Activated T-helper 1 cell treated with anti-CD3 and anti-CD28 coated beads, Interleukin-12 subunit alpha, Interleukin-12 subunit beta, Interleukin-2, Interleukin-4 antibody, amounts not matched to agents 30 ng/mL and 10 ng/mL and 1 ng/mL, durations not matched to agents 14 hours and 24 hours and 36 hours (primary cell): ENCODE data around the gene LRRC10. TPM values are rescaled to one million over a fixed set of nuclear protein-coding genes. Genes with fewer than 3 reads are reported as not detected.

Experiments
- DNase-seq: peaks from one replicate; pipeline ENCODE4 v3.0.0; 2021; ENCODE audit warnings: low spot score
- H3K27ac Mint-ChIP-seq: one replicate; pipeline ENCODE4 v1.8.0; 2021; ENCODE audit warnings: mild to moderate bottlenecking, mixed read lengths
- H3K27me3 Mint-ChIP-seq: one replicate; pipeline ENCODE4 v1.8.0; 2022; ENCODE audit warnings: mild to moderate bottlenecking, moderate library complexity, mixed read lengths; ENCODE audit not compliant: insufficient read depth
- H3K36me3 Mint-ChIP-seq: one replicate; pipeline ENCODE4 v1.8.0; 2021; ENCODE audit warnings: low read depth, mixed read lengths
- H3K4me1 Mint-ChIP-seq: one replicate; pipeline ENCODE4 v1.8.0; 2021; ENCODE audit warnings: low read depth, mixed read lengths
- H3K4me3 Mint-ChIP-seq: one replicate; pipeline ENCODE4 v1.8.0; 2021; ENCODE audit warnings: mild to moderate bottlenecking, moderate library complexity, mixed read lengths
- H3K9me3 Mint-ChIP-seq: one replicate; pipeline ENCODE4 v1.8.0; 2021; ENCODE audit warnings: mixed read lengths
- intact Hi-C: fragments of 100-400 bp; cut with micrococcal nuclease; formaldehyde crosslinking; loops from one replicate; pipeline ENCODE4 v1.15.1; 2024
- total RNA-seq: library from RNA; stranded (reverse); gene quantifications from 2 replicates; pipeline ENCODE4 v1.2.3, GENCODE V29; 2022

LRRC10 gene
- not detected in 2 replicates for total RNA-seq

GRCh38 chr12:69610729-69611128 is at the start of gene LRRC10:
TSS of gene LRRC10 (minus strand) at chr12:69610907. CDS start at chr12:69610838, 69 bp downstream.
- no peaks in the 10 kb centered on the region for H3K9me3 Mint-ChIP-seq
- H3K4me3 Mint-ChIP-seq: no peak within 1 kb of the TSS
- no peak within 1 kb of the TSS for H3K27ac Mint-ChIP-seq
- peaks cover 14% of the 10 kb centered on the region for H3K27me3 Mint-ChIP-seq
- intact Hi-C loops: no loop called here
- H3K4me1 Mint-ChIP-seq: no peaks in the 10 kb centered on the region
- no peaks in the 10 kb centered on the region for H3K36me3 Mint-ChIP-seq
- no peak for DNase-seq

DNA sequence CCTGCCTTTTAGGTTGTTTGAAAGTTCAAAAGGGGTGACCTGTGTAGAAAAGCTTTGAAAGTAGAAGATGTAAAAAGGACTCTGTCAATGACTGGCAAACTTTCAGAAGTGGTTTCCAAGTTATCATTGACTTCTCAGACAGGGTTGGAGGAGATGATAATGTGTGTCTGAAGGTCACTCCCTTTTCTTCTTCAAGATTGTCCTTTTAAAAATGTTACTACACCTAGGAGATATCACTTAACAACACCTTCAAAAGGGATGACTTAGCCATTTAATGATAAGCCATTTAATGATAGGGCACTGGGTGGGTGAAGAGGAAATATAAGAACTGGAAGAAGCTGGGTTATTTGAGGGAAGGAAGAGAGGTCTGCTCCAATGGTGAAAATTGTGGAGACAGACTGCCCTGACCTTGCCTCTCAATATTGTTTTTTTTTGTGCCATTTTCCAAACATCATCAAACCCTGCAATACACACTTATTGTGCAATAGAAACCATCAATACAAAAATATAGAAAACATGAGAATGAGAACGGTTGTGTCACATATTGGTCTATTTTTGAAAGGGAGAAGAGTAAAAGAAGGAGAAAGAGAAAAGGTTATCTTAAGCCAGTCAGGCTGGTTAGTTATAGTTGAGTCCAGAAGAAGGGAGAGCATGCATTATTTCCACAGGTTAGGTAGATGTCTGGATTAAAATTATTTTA is 49.6 kb upstream of the LRRC10 start:
- Mint-ChIP-seq H3K27me3 (peaks cover 5% of the 10 kb centered on the region), H3K4me3 (no peak overlapping the region), H3K27ac (no peak overlapping the region), H3K9me3 (no peaks in the 10 kb centered on the region), H3K36me3 (no peaks in the 10 kb centered on the region), H3K4me1 (no peaks in the 10 kb centered on the region)
- intact Hi-C loops: no loop called here
- DNase-seq: no peak

DNA sequence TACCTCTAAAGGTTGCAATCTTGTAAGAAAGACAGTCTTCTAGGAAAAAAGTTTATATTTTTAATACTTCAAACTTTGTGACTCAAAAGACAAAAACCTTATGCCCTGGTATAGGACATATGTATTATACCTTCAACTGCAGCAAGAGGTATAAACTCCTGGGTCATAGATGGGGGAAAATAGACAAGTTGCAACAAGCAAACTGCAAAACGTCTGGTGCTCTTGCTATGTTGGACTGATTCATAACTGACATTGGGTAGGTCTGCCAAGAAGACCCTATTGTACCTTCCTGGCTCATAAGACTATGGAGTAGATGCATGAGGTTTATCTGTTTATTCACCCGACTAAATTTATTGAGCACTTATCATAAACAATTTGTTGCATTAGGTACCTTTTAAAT is 47.5 kb upstream of the LRRC10 start:
- H3K4me1 Mint-ChIP-seq: no peaks in the 10 kb centered on the region
- intact Hi-C loops: no loop called here
- H3K9me3 Mint-ChIP-seq: no peaks in the 10 kb centered on the region
- no peak overlapping the region for H3K27ac Mint-ChIP-seq
- peaks cover 3% of the 10 kb centered on the region for H3K27me3 Mint-ChIP-seq
- H3K36me3 Mint-ChIP-seq: no peaks in the 10 kb centered on the region
- DNase-seq: no peak
- no peak overlapping the region for H3K4me3 Mint-ChIP-seq

DNA sequence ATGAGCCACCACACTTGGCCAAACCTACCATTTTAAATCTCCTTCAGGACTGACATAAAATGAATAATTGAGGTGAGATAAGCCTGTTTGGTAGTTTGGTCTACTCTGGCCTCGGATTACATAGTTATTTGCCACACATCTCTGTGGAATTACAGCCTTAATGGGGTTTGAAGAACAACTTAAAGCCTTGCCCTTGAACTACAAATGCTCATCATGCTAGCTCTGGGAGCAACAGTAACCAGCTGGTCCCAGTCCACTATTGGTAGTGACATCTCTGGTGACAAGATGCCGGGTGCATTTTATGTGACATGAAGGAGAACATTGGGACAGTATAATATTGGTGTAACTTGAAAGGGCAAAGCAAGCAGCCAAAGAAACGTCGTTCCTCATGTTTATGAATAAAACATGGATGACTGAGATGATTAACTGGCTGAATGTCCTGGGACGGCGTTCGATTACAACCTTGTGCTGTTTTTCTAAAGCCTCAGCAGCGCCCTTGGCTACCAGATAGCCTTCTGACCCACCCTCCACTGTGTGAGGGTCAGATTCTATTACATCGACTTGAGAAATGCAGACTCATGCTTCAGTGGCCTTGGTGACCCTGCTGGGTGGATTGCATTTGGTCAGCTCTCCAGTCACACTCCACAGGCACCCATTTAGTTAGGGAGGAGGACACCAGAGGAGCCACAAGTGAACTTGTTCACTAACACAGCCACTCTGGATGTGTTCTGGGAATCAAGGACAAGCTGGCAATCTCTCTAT is 46.9 kb upstream of the LRRC10 start:
- Mint-ChIP-seq H3K27me3 (peaks cover 2% of the 10 kb centered on the region), H3K27ac (no peak overlapping the region), H3K36me3 (no peaks in the 10 kb centered on the region), H3K9me3 (no peaks in the 10 kb centered on the region), H3K4me1 (no peaks in the 10 kb centered on the region), H3K4me3 (no peak overlapping the region)
- intact Hi-C loops: no loop called here
- DNase-seq: no peak

DNA sequence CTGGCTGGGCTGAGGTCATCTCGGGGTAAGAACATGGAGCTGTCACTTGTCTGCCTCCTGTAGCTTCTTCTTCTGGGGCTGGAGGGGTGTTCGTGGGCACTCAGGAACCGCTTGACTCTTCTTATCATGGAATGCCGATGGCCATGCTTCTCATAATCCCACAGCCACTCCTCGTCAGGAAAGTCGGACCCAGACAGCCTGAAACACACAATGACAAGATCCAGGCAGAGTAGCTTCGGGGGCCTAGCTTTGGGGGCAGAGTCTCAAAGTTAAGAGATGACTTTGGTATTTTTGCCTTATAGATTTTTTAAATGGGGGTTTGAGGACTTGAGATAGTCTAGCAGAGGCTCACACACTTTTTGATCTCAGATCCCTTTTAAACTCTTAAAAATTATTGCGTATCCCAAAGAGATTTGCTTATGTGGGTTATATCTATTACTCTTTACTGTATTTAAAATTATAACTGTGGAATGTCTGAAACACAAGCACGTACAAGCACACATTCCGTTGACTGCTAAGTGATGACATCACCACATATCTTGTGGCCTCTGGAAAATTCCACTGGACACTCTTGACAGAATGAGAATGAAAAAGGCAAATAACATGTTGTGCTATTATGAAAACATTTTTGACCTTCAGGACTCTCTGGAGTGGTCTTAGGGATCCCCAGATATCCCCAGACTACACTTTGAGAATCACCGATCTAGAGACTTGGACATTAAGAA is 45.1 kb upstream of the LRRC10 start:
- Mint-ChIP-seq H3K4me3 (no peak overlapping the region), H3K36me3 (no peaks in the 10 kb centered on the region), H3K27ac (no peak overlapping the region), H3K9me3 (no peaks in the 10 kb centered on the region), H3K27me3 (peaks cover 2% of the 10 kb centered on the region), H3K4me1 (no peaks in the 10 kb centered on the region)
- DNase-seq: no peak
- intact Hi-C loops: no loop called here

GRCh38 chr12:69653703-69654102 is 43.0 kb upstream of the LRRC10 start:
- Mint-ChIP-seq H3K4me1 (no peaks in the 10 kb centered on the region), H3K9me3 (no peaks in the 10 kb centered on the region), H3K4me3 (no peak overlapping the region), H3K27me3 (peaks cover 2% of the 10 kb centered on the region), H3K27ac (no peak overlapping the region), H3K36me3 (no peaks in the 10 kb centered on the region)
- DNase-seq: no peak
- intact Hi-C loops: no loop called here

GRCh38 chr12:69651922-69652321 is 41.2 kb upstream of the LRRC10 start:
- Mint-ChIP-seq H3K4me3 (no peak overlapping the region), H3K9me3 (no peaks in the 10 kb centered on the region), H3K4me1 (no peaks in the 10 kb centered on the region), H3K27me3 (peaks cover 8% of the 10 kb centered on the region), H3K36me3 (no peaks in the 10 kb centered on the region), H3K27ac (no peak overlapping the region)
- intact Hi-C loops: no loop called here
- DNase-seq: no peak

DNA sequence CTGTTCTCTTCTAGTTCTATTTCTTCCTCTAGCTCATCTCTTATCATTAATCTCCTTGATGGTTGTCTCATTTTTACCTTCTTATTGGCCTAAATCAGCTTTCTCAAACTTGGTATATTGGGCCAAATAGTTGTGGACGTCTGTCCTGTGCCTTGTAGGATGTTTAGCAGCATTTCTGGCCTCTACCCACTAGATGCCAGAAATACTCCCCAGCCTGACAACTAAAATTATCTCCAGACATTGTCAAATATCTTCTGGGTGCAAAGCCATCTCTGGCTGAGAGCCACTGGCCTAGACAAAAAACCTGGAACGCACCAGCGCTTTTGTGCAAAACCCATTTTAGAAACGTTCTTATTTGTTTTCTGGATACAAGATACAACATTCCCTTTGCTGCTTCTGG is 38.8 kb upstream of the LRRC10 start:
- Mint-ChIP-seq H3K36me3 (no peaks in the 10 kb centered on the region), H3K4me1 (no peaks in the 10 kb centered on the region), H3K27me3 (peaks cover 12% of the 10 kb centered on the region), H3K4me3 (no peak overlapping the region), H3K9me3 (no peaks in the 10 kb centered on the region), H3K27ac (no peak overlapping the region)
- no peak for DNase-seq
- intact Hi-C loops: no loop called here

GRCh38 chr12:69648476-69648875 is 37.8 kb upstream of the LRRC10 start:
- intact Hi-C loops: no loop called here
- no peak for DNase-seq

DNA sequence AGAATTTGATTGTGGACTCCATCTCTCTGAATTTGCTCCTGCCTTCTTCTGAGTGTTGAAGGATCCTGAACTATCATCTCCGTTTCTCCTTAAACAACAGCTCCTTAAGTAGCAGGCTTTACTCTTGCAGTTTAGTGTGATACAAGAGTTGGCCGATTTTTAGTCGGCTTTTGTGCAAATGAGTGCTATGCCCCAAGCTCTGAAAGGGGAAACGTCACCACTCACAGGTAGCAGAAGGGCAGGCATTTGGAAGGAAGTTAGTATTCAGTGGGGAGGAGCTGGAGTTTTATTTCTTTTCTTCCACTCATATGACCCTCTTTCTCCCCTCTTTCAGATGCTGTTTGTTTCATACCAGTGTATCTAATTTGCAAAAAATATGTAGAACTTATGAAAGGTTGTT is 36.5 kb upstream of the LRRC10 start:
- intact Hi-C loops: no loop called here
- no peak overlapping the region for H3K4me3 Mint-ChIP-seq
- H3K27me3 Mint-ChIP-seq: peaks cover 10% of the 10 kb centered on the region
- no peak overlapping the region for H3K27ac Mint-ChIP-seq
- no peaks in the 10 kb centered on the region for H3K4me1 Mint-ChIP-seq
- H3K36me3 Mint-ChIP-seq: no peaks in the 10 kb centered on the region
- no peaks in the 10 kb centered on the region for H3K9me3 Mint-ChIP-seq
- DNase-seq: no peak

More at GRCh38 chr12:69648476-69648875, 37.8 kb upstream of the LRRC10 start:
- no peaks in the 10 kb centered on the region for H3K36me3 Mint-ChIP-seq
- no peaks in the 10 kb centered on the region for H3K4me1 Mint-ChIP-seq
- H3K27me3 Mint-ChIP-seq: peaks cover 12% of the 10 kb centered on the region
- H3K27ac Mint-ChIP-seq: no peak overlapping the region
- H3K9me3 Mint-ChIP-seq: no peaks in the 10 kb centered on the region
- no peak overlapping the region for H3K4me3 Mint-ChIP-seq

- intact Hi-C loops: no loop called here
- Mint-ChIP-seq H3K4me1 (no peaks in the 10 kb centered on the region), H3K27ac (no peak overlapping the region), H3K9me3 (no peaks in the 10 kb centered on the region), H3K36me3 (no peaks in the 10 kb centered on the region), H3K27me3 (peaks cover 15% of the 10 kb centered on the region), H3K4me3 (no peak overlapping the region)
- no peak for DNase-seq
These were observed 34.3 kb upstream of the LRRC10 start for GRCh38 chr12:69645031-69645430.

DNA sequence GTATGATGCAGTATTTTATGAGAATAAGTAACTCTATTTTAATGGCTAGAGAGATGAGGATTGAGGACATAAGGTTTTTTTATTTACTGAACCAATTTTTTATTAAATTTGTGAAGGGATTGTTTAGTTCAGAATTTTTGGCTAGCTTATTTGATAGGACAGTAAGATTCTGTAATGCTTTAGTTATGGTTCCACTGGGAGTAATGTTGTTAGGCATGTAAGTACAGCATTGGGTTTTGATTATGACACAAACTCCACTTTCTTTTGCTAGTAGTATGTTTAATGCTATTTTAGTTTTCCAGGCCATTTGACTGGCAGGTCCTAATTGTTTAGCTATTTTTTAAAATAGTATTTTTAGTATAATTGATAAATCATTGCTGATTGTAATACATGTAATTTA is 33.8 kb upstream of the LRRC10 start:
- H3K4me3 Mint-ChIP-seq: no peak overlapping the region
- no peak overlapping the region for H3K27ac Mint-ChIP-seq
- H3K9me3 Mint-ChIP-seq: no peaks in the 10 kb centered on the region
- peaks cover 2% of the 10 kb centered on the region for H3K4me1 Mint-ChIP-seq
- no peaks in the 10 kb centered on the region for H3K36me3 Mint-ChIP-seq
- peaks cover 15% of the 10 kb centered on the region for H3K27me3 Mint-ChIP-seq
- intact Hi-C loops: no loop called here
- no peak for DNase-seq

DNA sequence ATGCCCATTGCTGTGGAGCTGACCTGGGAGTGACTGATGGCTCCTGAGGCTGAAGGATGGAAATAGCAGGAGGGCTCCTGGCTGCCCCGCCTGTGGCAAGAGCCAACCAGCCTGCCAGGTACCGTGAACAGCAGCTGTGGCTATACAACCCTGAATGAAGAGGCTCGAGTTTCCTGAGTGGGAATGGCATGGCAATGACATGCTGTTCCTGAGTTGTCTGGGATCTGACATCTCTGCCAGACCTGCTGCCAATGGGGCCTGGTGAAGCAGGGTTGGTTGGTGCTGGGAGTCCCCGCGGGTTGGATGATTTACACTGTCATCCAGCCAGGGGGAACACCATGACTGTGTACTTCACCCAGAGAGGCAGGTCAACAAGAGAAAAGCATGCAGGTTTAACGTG is 31.8 kb upstream of the LRRC10 start:
- Mint-ChIP-seq H3K4me3 (no peak overlapping the region), H3K9me3 (no peaks in the 10 kb centered on the region), H3K27me3 (peaks cover 11% of the 10 kb centered on the region), H3K27ac (no peak overlapping the region), H3K36me3 (no peaks in the 10 kb centered on the region), H3K4me1 (peaks cover 4% of the 10 kb centered on the region)
- DNase-seq: no peak
- intact Hi-C loops: no loop called here
